H1 (cell line): ENCODE results near the gene DDHD1. TPM values are rescaled to one million over a fixed set of nuclear protein-coding genes. Genes with fewer than 3 reads are reported as not detected.

Experiments used
- CTCF ChIA-PET: fragments of 300-600 bp; sonication (Branson Sonifier 250); formaldehyde crosslinking; loops from one replicate; lab custom pipeline; 2021; ENCODE audit not compliant: partially characterized antibody; lab: Charles Lee
- POLR2A ChIA-PET: fragments of 300-600 bp; sonication (Branson Sonifier 250); formaldehyde crosslinking; loops from one replicate; lab custom pipeline; 2021; ENCODE audit warnings: inconsistent platforms; ENCODE audit not compliant: partially characterized antibody; lab: Charles Lee
- DNase-seq, 2 experiments: peaks; one replicate each; pipeline versions ENCODE4 v3.0.0 to v3.0.0-alpha.2; 2010 to 2022; ENCODE audit warnings: low spot score in 2 of 2, low read depth in 1 of 2, mixed read lengths in 1 of 2
- FAIRE-seq: peaks from 2 replicates; lab custom pipeline; 2011; peaks lifted over from hg19 to GRCh38; lab: Jason Lieb, UNC
- H2AFZ ChIP-seq: 2 replicates; pipeline ENCODE4 v1.8.1; 2012; ENCODE audit warnings: low read length, inconsistent platforms
- H2AK5ac ChIP-seq: 2 replicates; pipeline ENCODE4 v1.6.1; 2013; ENCODE audit warnings: low read depth, low read length
- H2BK120ac ChIP-seq: replicated peaks from 2 replicates; pipeline ENCODE3; 2013; ENCODE audit warnings: low read depth, low read length, inconsistent platforms
- H2BK12ac ChIP-seq: 2 replicates; pipeline ENCODE4 v1.6.1; 2013; ENCODE audit warnings: low read depth, low read length
- H2BK15ac ChIP-seq: 2 replicates; pipeline ENCODE4 v1.6.1; 2013; ENCODE audit warnings: low read length
- H2BK20ac ChIP-seq: 2 replicates; pipeline ENCODE4 v1.6.1; 2013; ENCODE audit warnings: low read length
- H2BK5ac ChIP-seq: 2 replicates; pipeline ENCODE4 v1.6.1; 2013; ENCODE audit warnings: low read depth, low read length
- H3K14ac ChIP-seq: 2 replicates; pipeline ENCODE4 v1.6.1; 2013; ENCODE audit warnings: inconsistent platforms; ENCODE audit not compliant: insufficient read length
- H3K18ac ChIP-seq: 2 replicates; pipeline ENCODE4 v1.6.1; 2013; ENCODE audit warnings: low read length; ENCODE audit errors: extremely low read depth
- H3K23ac ChIP-seq: 2 replicates; pipeline ENCODE4 v1.6.1; 2013; ENCODE audit warnings: inconsistent platforms; ENCODE audit not compliant: insufficient read length
- H3K23me2 ChIP-seq: 2 replicates; pipeline ENCODE4 v1.6.1; 2013; ENCODE audit warnings: low read depth, low read length
- H3K27ac ChIP-seq: 2 replicates; pipeline ENCODE4 v1.6.1; 2011; ENCODE audit warnings: low read depth, low read length, inconsistent platforms
- H3K27me3 ChIP-seq, 4 experiments: replicated peaks in 1 of 4; 1 replicate in 1 of 4; 2 replicates in 3 of 4; pipeline versions ENCODE4 v1.6.1 to v1.8.1; 2011 to 2013; ENCODE audit warnings: low read length in 3 of 4, mild to moderate bottlenecking in 3 of 4, inconsistent platforms in 2 of 4, mixed read lengths in 2 of 4, moderate library complexity in 1 of 4; ENCODE audit not compliant: control insufficient read depth in 3 of 4, insufficient read depth in 3 of 4; ENCODE audit errors: extremely low read depth in 1 of 4
- H3K36me3 ChIP-seq, 4 experiments: 2 replicates each; pipeline versions ENCODE4 v1.6.1 to v1.8.1; 2011 to 2013; ENCODE audit warnings: mild to moderate bottlenecking in 4 of 4, low read length in 3 of 4, moderate library complexity in 2 of 4, control low read depth in 1 of 4, inconsistent platforms in 1 of 4; ENCODE audit not compliant: insufficient read depth in 4 of 4, control insufficient read depth in 2 of 4
- H3K4ac ChIP-seq: replicated peaks from 2 replicates; pipeline ENCODE3; 2013; ENCODE audit warnings: low read length, low read depth, mixed read lengths, inconsistent platforms; ENCODE audit not compliant: insufficient read length
- H3K4me1 ChIP-seq, 4 experiments: replicated peaks in 1 of 4; 1 replicate in 1 of 4; 2 replicates in 3 of 4; pipeline versions ENCODE4 v1.6.1 to v1.8.1; 2011 to 2013; ENCODE audit warnings: low read length in 3 of 4, inconsistent platforms in 2 of 4, mixed read lengths in 1 of 4; ENCODE audit not compliant: insufficient read depth in 4 of 4, control insufficient read depth in 3 of 4
- H3K4me2 ChIP-seq, 2 experiments: 2 replicates each; pipeline versions ENCODE4 v1.6.1 to v1.8.1; 2011 to 2013; ENCODE audit warnings: low read depth in 2 of 2, low read length in 2 of 2, control low read depth in 1 of 2, inconsistent platforms in 1 of 2, mild to moderate bottlenecking in 1 of 2; ENCODE audit not compliant: insufficient read depth in 1 of 2
- H3K4me3 ChIP-seq, 4 experiments: fragments of 200-600, 300-600 bp in 1 of 4; sonication (generic), shearing (Covaris generic), sonication (Bioruptor Twin) in 1 of 4; 2 replicates each; pipeline versions ENCODE4 v1.5.1 to v1.8.1; 2011 to 2016; ENCODE audit warnings: low read length in 4 of 4, low read depth in 3 of 4, control low read depth in 2 of 4, inconsistent platforms in 2 of 4, mild to moderate bottlenecking in 2 of 4, mixed read lengths in 1 of 4, moderate library complexity in 1 of 4; ENCODE audit not compliant: insufficient read depth in 2 of 4; ENCODE audit errors: extremely low read depth in 1 of 4
- H3K56ac ChIP-seq: replicated peaks from 2 replicates; pipeline ENCODE3; 2013; ENCODE audit warnings: low read depth, mild to moderate bottlenecking, mixed read lengths, low read length, inconsistent platforms; ENCODE audit not compliant: insufficient read length
- H3K79me1 ChIP-seq: 2 replicates; pipeline ENCODE4 v1.6.1; 2013; ENCODE audit warnings: low read depth, low read length, control low read depth
- H3K79me2 ChIP-seq, 2 experiments: 2 replicates each; pipeline versions ENCODE4 v1.6.1 to v1.8.1; 2012 to 2013; ENCODE audit warnings: low read length in 2 of 2, mild to moderate bottlenecking in 2 of 2, inconsistent platforms in 1 of 2; ENCODE audit not compliant: insufficient read depth in 2 of 2, control insufficient read depth in 1 of 2
- H3K9ac ChIP-seq, 4 experiments: replicated peaks in 1 of 4; 1 replicate in 1 of 4; 2 replicates in 3 of 4; pipeline versions ENCODE4 v1.6.1 to v1.8.1; 2011 to 2013; ENCODE audit warnings: low read depth in 3 of 4, low read length in 3 of 4, control low read depth in 2 of 4, mild to moderate bottlenecking in 2 of 4, moderate library complexity in 2 of 4, inconsistent platforms in 1 of 4; ENCODE audit errors: extremely low read depth in 1 of 4
- H3K9me3 ChIP-seq, 2 experiments: 2 replicates each; pipeline versions ENCODE4 v1.6.1 to v1.8.1; 2012 to 2013; ENCODE audit warnings: mild to moderate bottlenecking in 2 of 2, moderate library complexity in 2 of 2, control low read depth in 1 of 2, inconsistent platforms in 1 of 2, low read depth in 1 of 2, low read length in 1 of 2, mixed read lengths in 1 of 2; ENCODE audit not compliant: insufficient read depth in 2 of 2
- H4K20me1 ChIP-seq, 2 experiments: replicated peaks in 1 of 2; 2 replicates each; pipeline versions ENCODE3 to v1.8.1; 2011 to 2013; ENCODE audit warnings: inconsistent platforms in 2 of 2, low read length in 2 of 2, mild to moderate bottlenecking in 1 of 2; ENCODE audit not compliant: insufficient read depth in 2 of 2, control insufficient read depth in 1 of 2
- H4K5ac ChIP-seq: 2 replicates; pipeline ENCODE4 v1.6.1; 2013; ENCODE audit warnings: low read length, low read depth, mixed read lengths, inconsistent platforms; ENCODE audit not compliant: insufficient read length
- H4K8ac ChIP-seq: 2 replicates; pipeline ENCODE4 v1.8.0; 2013; ENCODE audit warnings: mild to moderate bottlenecking, moderate library complexity, low read length, inconsistent platforms; ENCODE audit not compliant: insufficient read depth; ENCODE audit errors: extremely low read depth
- H4K91ac ChIP-seq: replicated peaks from 2 replicates; pipeline ENCODE3; 2013; ENCODE audit warnings: low read length, mixed read lengths, inconsistent platforms; ENCODE audit not compliant: insufficient read length
- ASH2L ChIP-seq: fragments of 200-600, 300-600 bp; sonication (generic); IDR thresholded peaks from one replicate; pipeline ENCODE4 v1.7.1; 2017; ENCODE audit warnings: low read length
- WGBS, 2 experiments: shearing (Covaris generic) in 1 of 2; methylation state at CpG; one replicate each; pipeline versions ENCODE4 v1.1.6 to v1.1.7; 2013 to 2015; ENCODE audit warnings: low lambda C conversion rate in 2 of 2, mixed read lengths in 2 of 2, inconsistent platforms in 1 of 2, low coverage in 1 of 2, missing lambda C conversion rate in 1 of 2; ENCODE audit not compliant: insufficient replicate concordance in 2 of 2, insufficient coverage in 1 of 2, insufficient read length in 1 of 2; ENCODE audit errors: extremely low coverage in 1 of 2, missing lambda C conversion rate in 1 of 2; 5-methylcytosine and 5-hydroxymethylcytosine counted together
- polyA plus RNA-seq, 7 experiments: library from polyadenylated mRNA; depleted of rRNA in 3 of 7; stranded (reverse) in 5 of 7; unstranded in 2 of 7; fragments of >200 nt in 5 of 7; fragments of 200-250 nt in 2 of 7; gene quantifications; 1 replicate in 5 of 7; 2 replicates in 1 of 7; 4 replicates in 1 of 7; pipeline versions ENCODE4 v1.2.1 to v1.2.3, GENCODE V29; 2011 to 2013; ENCODE audit warnings: missing spikeins in 2 of 7, mixed read lengths in 2 of 7
- total RNA-seq: library from RNA; stranded (reverse); fragmentation: NEBNext Ultra II Directional; extraction: Animal tissue kit (Norgen Biotek cat#: 25700); gene quantifications from 2 replicates; pipeline ENCODE4 v1.2.1, GENCODE V29; 2021

Gene DDHD1
- total and polyA plus RNA-seq, 2 of the 8 experiments (the other 6 are each of a cell fraction or from before 2014, with no cell fraction given) = 3.6 to 16.0 TPM

DNA sequence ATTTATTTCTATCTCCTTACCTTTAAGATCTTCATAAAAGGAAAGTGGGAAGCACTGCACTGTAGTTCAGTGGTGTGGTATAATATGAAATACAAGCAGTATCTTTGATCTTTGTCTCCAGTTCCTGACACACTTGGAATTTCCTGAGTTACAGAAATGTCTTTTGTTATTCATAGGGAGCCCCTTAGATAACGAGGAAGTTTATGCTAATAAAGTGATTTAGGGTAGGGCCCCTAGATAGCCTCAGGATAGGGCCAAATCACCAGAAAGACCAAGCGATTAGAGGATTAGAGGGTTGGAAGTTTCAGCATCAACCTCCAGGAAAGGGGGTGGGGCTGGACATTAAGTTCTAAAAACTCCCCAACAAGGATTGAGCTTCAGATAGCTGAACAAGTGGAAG lies 29.9 kb upstream of the DDHD1 start:
- Histone ChIP-seq H3K56ac (no peak overlapping the region), H4K5ac (no peak overlapping the region), H3K4me1 (peaks cover 0 to 6% (median 2%) of the 10 kb centered on the region in 4 experiments; a peak in 3 of 7 replicates), H2BK12ac (no peak overlapping the region), H3K4me3 (no peak overlapping the region), H3K18ac (no peak overlapping the region), H4K20me1 (no peaks in the 10 kb centered on the region), H2BK15ac (no peak overlapping the region), H2BK120ac (no peak overlapping the region), H3K14ac (no peak overlapping the region), H4K91ac (no peak overlapping the region), H3K36me3 (no peaks in the 10 kb centered on the region), H2BK5ac (no peak overlapping the region), H3K79me1 (no peaks in the 10 kb centered on the region), H3K23ac (no peak overlapping the region), H3K23me2 (no peaks in the 10 kb centered on the region; the same call in 1 of the 2 replicates), H3K9ac (peak overlapping the region in 1 of 4 experiments; percentile 8; a peak in 1 of 7 replicates), H2AFZ (no peak overlapping the region), H3K4me2 (no peak overlapping the region), H3K9me3 (no peaks in the 10 kb centered on the region; a peak in 1 of 4 replicates), H4K8ac (no peak overlapping the region), H2AK5ac (no peak overlapping the region), H3K4ac (no peak overlapping the region), H2BK20ac (no peak overlapping the region), H3K27ac (no peak overlapping the region), H3K79me2 (no peaks in the 10 kb centered on the region), H3K27me3 (no peaks in the 10 kb centered on the region)
- 68% methylated on average over 2 of the region's 2 CpGs; no CpG with 5 or more reads in 1 of the 2 experiments for WGBS, 2 experiments
- TF ChIP-seq ASH2L = no peak
- ChIA-PET CTCF (interaction anchor here (0.8 to 1.5 kb wide), 5 partner anchors 9 to 180 kb away, joined by 3 to 6 read pairs (median 3); no protein-coding TSS in a partner anchor), POLR2A (no interaction called here)
- DNase-seq = no peak
- FAIRE-seq = no peak
